HCT116 (cell line): ENCODE results near the gene ARPC4. TPM values are rescaled to one million over a fixed set of nuclear protein-coding genes. Genes with fewer than 3 reads are reported as not detected.

ENCODE experiments used
- ATAC-seq: fragments of 200-7000 bp; cut with Tn5 transposase; 2 replicates; pipeline ENCODE4 v1.9.1; 2020; ENCODE audit warnings: mild to moderate bottlenecking, moderate library complexity
- BruUV-seq: library from RNA; stranded (reverse); fragments of 400-500 nt; replicated peaks from 2 replicates; lab custom pipeline; 2021; lab: Mats Ljungman, UMichigan
- CTCF ChIA-PET: fragments of 300-600 bp; sonication (Branson Sonifier 250); formaldehyde crosslinking; loops from one replicate; lab custom pipeline; 2021; ENCODE audit warnings: antibody characterized with exemption; lab: Charles Lee
- POLR2A ChIA-PET: fragments of 300-600, 350-600 bp; sonication (Branson Sonifier 250); formaldehyde crosslinking; loops from one replicate; lab custom pipeline; 2021; ENCODE audit warnings: antibody characterized with exemption; lab: Charles Lee
- RAD21 ChIA-PET, 2 experiments: fragments of 300-600 bp; sonication (Branson Sonifier 250); formaldehyde crosslinking; loops; one replicate each; lab custom pipeline; 2023; ENCODE audit warnings: low total read pairs in 2 of 2; ENCODE audit not compliant: uncharacterized antibody in 2 of 2, unreplicated experiment in 2 of 2, low non-redundant PET in 1 of 2; lab: Charles Lee
- DNase-seq: peaks from one replicate; pipeline ENCODE4 v3.0.0-alpha.2; 2010; ENCODE audit warnings: low read depth, low spot score
- H2AFZ ChIP-seq: fragments of 200-600 bp; shearing (Covaris generic), sonication (generic); 2 replicates; pipeline ENCODE4 v1.6.1; 2017; ENCODE audit warnings: low read depth, mixed run types, mixed read lengths, antibody characterized with exemption, low read length; ENCODE audit not compliant: poor library complexity, severe bottlenecking
- H3K27ac ChIP-seq: 2 replicates; pipeline ENCODE4 v1.5.1; 2012; ENCODE audit warnings: low read depth, low read length
- H3K27me3 ChIP-seq: fragments of 200-600 bp; sonication (generic); 2 replicates; pipeline ENCODE4 v1.6.1; 2016; ENCODE audit warnings: mixed run types, low read length, mixed read lengths; ENCODE audit not compliant: insufficient read depth
- H3K36me3 ChIP-seq, 2 experiments: fragments of 200-500 bp in 1 of 2; fragments of 200-600 bp in 1 of 2; sonication (Bioruptor generic) in 1 of 2; sonication (generic) in 1 of 2; 2 replicates each; pipeline versions ENCODE4 v1.5.1 to v1.6.1; 2014 to 2016; ENCODE audit warnings: low read length in 2 of 2, inconsistent platforms in 1 of 2, mixed read lengths in 1 of 2, mixed run types in 1 of 2; ENCODE audit not compliant: insufficient read depth in 2 of 2, control insufficient read depth in 1 of 2
- H3K4me1 ChIP-seq, 2 experiments: fragments of 200-600 bp in 1 of 2; sonication (generic) in 1 of 2; 2 replicates each; pipeline versions ENCODE4 v1.5.1 to v1.6.1; 2012 to 2017; ENCODE audit warnings: low read length in 2 of 2, inconsistent platforms in 1 of 2, mild to moderate bottlenecking in 1 of 2, mixed read lengths in 1 of 2, mixed run types in 1 of 2, moderate library complexity in 1 of 2; ENCODE audit not compliant: insufficient read depth in 2 of 2, control insufficient read depth in 1 of 2
- H3K4me2 ChIP-seq: fragments of 200-600 bp; sonication (generic); 2 replicates; pipeline ENCODE4 v1.6.1; 2017; ENCODE audit warnings: mixed run types, low read length, mixed read lengths
- H3K4me3 ChIP-seq, 2 experiments: fragments of 200-600 bp in 1 of 2; sonication (generic) in 1 of 2; replicated peaks in 1 of 2; 2 replicates each; pipeline ENCODE4 v1.5.1; 2011 to 2016; ENCODE audit warnings: low read length in 2 of 2, control low read depth in 1 of 2, low read depth in 1 of 2, mild to moderate bottlenecking in 1 of 2, mixed read lengths in 1 of 2, mixed run types in 1 of 2
- H3K79me2 ChIP-seq: fragments of 200-600 bp; sonication (generic); 2 replicates; pipeline ENCODE4 v1.6.1; 2017; ENCODE audit warnings: mild to moderate bottlenecking, mixed run types, low read length, moderate library complexity, mixed read lengths; ENCODE audit not compliant: insufficient read depth
- H3K9ac ChIP-seq: fragments of 200-600 bp; sonication (generic); 2 replicates; pipeline ENCODE4 v1.6.1; 2016; ENCODE audit warnings: low read length, mixed read lengths
- H3K9me2 ChIP-seq: fragments of 200-600 bp; sonication (generic), shearing (Covaris generic); 2 replicates; pipeline ENCODE4 v1.6.1; 2017; ENCODE audit warnings: mixed run types, mild to moderate bottlenecking, moderate library complexity; ENCODE audit not compliant: insufficient read depth
- H3K9me3 ChIP-seq, 2 experiments: fragments of 200-500 bp in 1 of 2; fragments of 200-600 bp in 1 of 2; sonication (Bioruptor generic) in 1 of 2; sonication (generic) in 1 of 2; 2 replicates each; pipeline ENCODE4 v1.6.1; 2014 to 2017; ENCODE audit warnings: low read length in 2 of 2, mixed read lengths in 2 of 2, inconsistent platforms in 1 of 2, low read depth in 1 of 2, mild to moderate bottlenecking in 1 of 2, mixed run types in 1 of 2, moderate library complexity in 1 of 2; ENCODE audit not compliant: control insufficient read depth in 1 of 2, insufficient read depth in 1 of 2
- H4K20me1 ChIP-seq: fragments of 200-600 bp; sonication (generic), shearing (Covaris generic); 2 replicates; pipeline ENCODE4 v1.6.1; 2017; ENCODE audit warnings: mixed run types, mild to moderate bottlenecking, moderate library complexity; ENCODE audit not compliant: insufficient read depth
- FOSL1 ChIP-seq: IDR thresholded peaks from 2 replicates; pipeline ENCODE4 v1.6.1; 2012; ENCODE audit warnings: low read depth
- MAX ChIP-seq: IDR thresholded peaks from 2 replicates; pipeline ENCODE4 v1.6.1; 2012
- RAD21 ChIP-seq: IDR thresholded peaks from 2 replicates; pipeline ENCODE4 v1.6.1; 2012; ENCODE audit warnings: low read depth, mild to moderate bottlenecking
- REST ChIP-seq: IDR thresholded peaks from 2 replicates; pipeline ENCODE4 v1.6.1; 2012; ENCODE audit warnings: low read depth
- SIN3A ChIP-seq: IDR thresholded peaks from 2 replicates; pipeline ENCODE4 v1.6.1; 2012; ENCODE audit warnings: low read depth
- TCF7L2 ChIP-seq: IDR thresholded peaks from 2 replicates; pipeline ENCODE4 v1.7.0; 2011; ENCODE audit warnings: borderline replicate concordance, inconsistent platforms; ENCODE audit not compliant: insufficient read depth, insufficient read length; ENCODE audit errors: extremely low read depth
- YY1 ChIP-seq: IDR thresholded peaks from 2 replicates; pipeline ENCODE4 v1.6.1; 2011; ENCODE audit warnings: low read length, low read depth, moderate library complexity, mild to moderate bottlenecking; ENCODE audit not compliant: insufficient replicate concordance; ENCODE audit errors: extremely low read depth
- ZBTB33 ChIP-seq: IDR thresholded peaks from 2 replicates; pipeline ENCODE4 v1.6.1; 2011; ENCODE audit warnings: mild to moderate bottlenecking, low read length, moderate library complexity; ENCODE audit not compliant: insufficient replicate concordance; ENCODE audit errors: extremely low read depth
- ZFX ChIP-seq: fragments of 450-650 bp; IDR thresholded peaks from 2 replicates; pipeline ENCODE4 v1.6.1; 2017
- intact Hi-C: fragments of 100-400 bp; cut with micrococcal nuclease; formaldehyde crosslinking; loops from 2 replicates; pipeline ENCODE4 v1.10.0; 2022
- total RNA-seq: library from RNA; stranded (reverse); gene quantifications from one replicate; pipeline ENCODE4 v1.2.1, GENCODE V29; 2021; ENCODE audit not compliant: unreplicated experiment

Gene ARPC4
- total RNA-seq, 1 experiment from 2014 or later, result 110 TPM

GRCh38 chr3:9780458-9780812 is 12.4 kb upstream of the ARPC4 start:
- intact Hi-C loops, result no loop called here
- Histone ChIP-seq H3K9ac (no peak overlapping the region), H4K20me1 (no peaks in the 10 kb centered on the region)
- no peak for DNase-seq
- ATAC-seq, result no peak
- TF ChIP-seq MAX (no peak), FOSL1 (no peak), RAD21 (no peak), ZBTB33 (no peak), SIN3A (no peak), YY1 (no peak), REST (no peak), TCF7L2 (no peak), ZFX (no peak)
- TF ChIP-seq, all 23 proteins: peak for 0
- Histone ChIP-seq H3K27ac (no peak overlapping the region), H3K79me2 (no peaks in the 10 kb centered on the region), H3K4me2 (no peak overlapping the region), H3K27me3 (no peaks in the 10 kb centered on the region), H3K9me3 (no peaks in the 10 kb centered on the region), H3K36me3 (peaks cover 10 to 16% of the 10 kb centered on the region in 2 experiments; a peak in 3 of 4 replicates), H3K9me2 (no peaks in the 10 kb centered on the region), H3K4me3 (no peak overlapping the region), H3K4me1 (peaks cover 0 to 11% of the 10 kb centered on the region in 2 experiments; a peak in 1 of 4 replicates), H2AFZ (no peak overlapping the region)
- CTCF ChIA-PET, result no interaction called here
- RAD21 ChIA-PET, result no interaction called here
- no TSS peak for BruUV-seq
- POLR2A ChIA-PET, result no interaction called here
